GM15510 (cell line): ENCODE measurements around the gene BCL11A.

ENCODE experiments used
- POLR2A ChIP-seq: IDR thresholded peaks from 3 replicates; pipeline ENCODE4 v1.6.1; 2011; ENCODE audit warnings: borderline replicate concordance; ENCODE audit not compliant: insufficient read length; ENCODE audit errors: extremely low read depth

Gene BCL11A

GRCh38 chr2:60484133-60484645, 69.3 kb downstream of the BCL11A start:
- TF ChIP-seq POLR2A: no peak

GRCh38 chr2:60483401-60483800, 70.1 kb downstream of the BCL11A start:
- TF ChIP-seq POLR2A: no peak

- no peak for TF ChIP-seq POLR2A
These were observed 71.2 kb downstream of the BCL11A start for GRCh38 chr2:60482222-60482621.

- TF ChIP-seq POLR2A: no peak
These were observed 72.2 kb downstream of the BCL11A start for GRCh38 chr2:60481257-60481656.

- no peak for TF ChIP-seq POLR2A
These were observed 73.2 kb downstream of the BCL11A start for GRCh38 chr2:60480089-60480773.

GRCh38 chr2:60479226-60480088, 74.0 kb downstream of the BCL11A start:
- no peak for TF ChIP-seq POLR2A

- no peak for TF ChIP-seq POLR2A
These were observed 74.8 kb downstream of the BCL11A start for GRCh38 chr2:60478660-60479059.

GRCh38 chr2:60476206-60476954, 77.1 kb downstream of the BCL11A start:
- no peak for TF ChIP-seq POLR2A

GRCh38 chr2:60475123-60475830, 78.2 kb downstream of the BCL11A start:
- no peak for TF ChIP-seq POLR2A

GRCh38 chr2:60474301-60474700, 79.2 kb downstream of the BCL11A start:
- TF ChIP-seq POLR2A: no peak

- TF ChIP-seq POLR2A: no peak
These were observed 79.9 kb downstream of the BCL11A start for GRCh38 chr2:60473546-60473945.

- no peak for TF ChIP-seq POLR2A
These were observed 80.7 kb downstream of the BCL11A start for GRCh38 chr2:60472663-60473289.

GRCh38 chr2:60472041-60472440, 81.4 kb downstream of the BCL11A start:
- no peak for TF ChIP-seq POLR2A

- no peak for TF ChIP-seq POLR2A
These were observed 83.1 kb downstream of the BCL11A start for GRCh38 chr2:60470340-60470739.
